C1 segment of cervical spinal cord (tissue), 14 donors: Measurements from ENCODE around the gene LY6G5B.
"Not testable (repeated sequence)": the region's sequence is repeated elsewhere in the genome, so short reads cannot be mapped to it uniquely, and the experiment has no call there.

Experiments used
- DNase-seq, 14 donors: peaks; one replicate each; lab custom pipeline; 2025; lab: John Stamatoyannopoulos, UW

LY6G5B gene

DNA sequence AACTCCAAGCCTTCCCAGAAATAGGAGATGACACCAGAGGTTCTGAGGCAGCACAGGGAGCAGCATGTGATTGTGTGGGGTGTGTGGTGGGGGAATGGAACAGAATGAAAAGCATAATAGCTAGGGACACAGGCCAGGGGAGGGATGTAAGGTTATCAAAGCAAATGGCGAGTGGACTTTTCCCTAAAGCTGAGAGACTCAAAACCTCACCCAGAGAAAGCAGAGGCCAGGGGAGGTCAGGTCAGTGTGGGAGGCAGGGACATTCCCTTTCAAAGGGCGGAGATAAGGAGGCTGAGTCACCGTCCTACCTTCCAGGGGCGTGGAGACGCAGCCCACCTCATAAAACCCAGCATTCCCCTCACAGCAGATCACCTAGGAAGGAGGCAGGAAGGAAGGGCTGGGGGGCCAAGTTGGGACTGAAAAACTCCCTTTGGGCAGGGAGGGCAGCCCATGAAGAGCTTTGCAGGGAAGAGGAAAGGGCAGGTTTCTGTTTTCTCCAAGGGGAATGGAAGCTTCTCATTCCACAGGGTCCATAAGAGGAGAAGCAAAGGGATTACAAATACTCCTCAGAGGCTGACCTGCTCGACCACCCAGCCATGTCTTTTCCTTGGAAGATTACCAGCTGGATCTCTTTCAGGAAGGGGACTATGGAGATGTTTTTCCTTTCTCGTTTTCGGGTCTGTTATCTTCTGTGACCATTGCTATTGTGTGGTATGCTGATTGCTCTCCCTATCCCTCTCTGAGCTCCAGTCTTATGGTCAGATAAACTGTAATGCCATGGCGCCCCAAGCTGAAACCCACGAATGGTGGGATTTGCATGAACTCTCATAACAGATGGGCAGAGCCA lies 20.7 kb downstream of the LY6G5B start:
- DNase-seq, result peak in 3 of 14 donors; percentile 3 to 21 (median 8)

DNA sequence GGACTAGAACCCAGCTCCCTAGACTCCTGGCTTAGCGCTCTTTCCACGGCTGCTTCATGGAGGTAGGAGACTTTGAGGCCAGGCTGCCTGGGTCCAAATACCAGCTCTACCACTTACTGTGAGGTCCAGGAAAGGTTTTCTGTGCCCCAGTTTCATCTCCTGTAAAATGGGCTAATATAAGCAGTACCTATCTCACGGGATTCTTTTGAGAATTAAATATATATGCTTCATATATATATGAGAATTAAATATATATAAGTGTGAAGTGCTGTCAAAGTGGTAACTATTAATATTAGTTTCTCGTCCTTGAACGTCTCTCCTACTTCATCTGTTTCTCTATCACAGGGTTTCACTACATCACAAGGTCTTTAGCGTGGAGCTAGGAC lies 21.3 kb downstream of the LY6G5B start:
- DNase-seq, result no peak

DNA sequence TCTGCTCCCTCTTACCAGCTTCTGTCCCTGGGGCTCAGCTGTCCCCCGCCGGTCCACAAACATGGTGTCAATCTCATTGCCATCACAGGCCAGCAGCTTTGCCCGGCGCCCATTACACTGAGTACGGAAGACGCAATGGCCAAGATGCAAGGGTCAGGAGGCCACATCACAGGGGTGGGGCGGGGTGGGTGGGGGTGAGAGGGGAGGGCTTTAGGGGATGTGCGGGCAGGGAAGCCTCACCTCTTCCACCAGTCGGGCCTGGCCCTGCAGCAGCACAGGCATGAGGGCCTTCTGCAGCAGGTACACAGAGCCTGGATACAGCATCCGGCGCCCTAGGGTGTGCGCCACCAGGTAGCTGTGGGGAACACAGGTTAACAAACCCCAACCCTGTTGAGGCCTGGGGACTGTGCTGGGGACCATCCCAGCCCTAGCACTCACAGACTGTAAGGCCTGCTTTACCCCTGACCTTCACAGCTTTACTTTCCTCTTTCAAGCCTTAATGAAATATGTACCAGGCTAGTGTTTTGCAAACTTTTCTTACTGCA lies 21.9 kb downstream of the LY6G5B start:
- DNase-seq, result no peak

DNA sequence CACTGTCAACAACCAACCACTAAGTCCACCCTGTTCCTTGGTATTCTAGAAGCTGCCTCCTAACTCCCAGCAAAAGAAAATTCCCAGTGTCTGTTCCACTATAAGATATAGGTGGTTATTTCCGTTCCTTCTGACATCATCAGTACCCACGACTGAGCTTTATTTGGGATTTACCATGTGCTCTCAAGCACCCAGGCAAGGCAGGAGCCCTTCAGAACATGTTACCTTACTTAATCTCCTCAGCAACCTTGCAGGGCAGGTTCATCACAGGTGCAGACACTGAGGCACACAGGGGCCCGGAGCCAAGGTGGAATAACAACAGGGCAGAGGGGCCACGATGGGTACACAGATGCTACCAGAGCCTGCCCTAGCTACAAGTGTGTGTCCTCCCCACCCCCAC lies 22.6 kb downstream of the LY6G5B start:
- no peak for DNase-seq

DNA sequence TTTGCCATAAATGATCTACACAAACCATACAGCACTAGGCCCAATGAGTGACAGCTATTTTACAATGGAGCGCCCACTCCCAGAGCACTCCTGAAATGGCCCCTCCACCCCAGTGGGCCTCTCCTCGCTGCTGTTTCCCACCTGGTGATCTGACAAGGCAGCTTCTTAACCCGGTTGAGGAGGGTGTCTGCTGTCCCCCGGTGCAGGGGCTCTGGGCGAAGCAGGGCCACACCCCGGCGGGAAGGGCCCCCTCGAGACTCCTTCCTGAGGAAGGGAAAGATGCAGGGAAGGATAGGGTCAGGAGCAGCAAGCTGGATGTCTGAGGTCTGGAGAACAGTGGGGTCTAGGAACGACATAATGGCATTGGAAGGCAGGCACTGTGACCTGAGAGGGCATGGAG lies 23.1 kb downstream of the LY6G5B start:
- no peak for DNase-seq

DNA sequence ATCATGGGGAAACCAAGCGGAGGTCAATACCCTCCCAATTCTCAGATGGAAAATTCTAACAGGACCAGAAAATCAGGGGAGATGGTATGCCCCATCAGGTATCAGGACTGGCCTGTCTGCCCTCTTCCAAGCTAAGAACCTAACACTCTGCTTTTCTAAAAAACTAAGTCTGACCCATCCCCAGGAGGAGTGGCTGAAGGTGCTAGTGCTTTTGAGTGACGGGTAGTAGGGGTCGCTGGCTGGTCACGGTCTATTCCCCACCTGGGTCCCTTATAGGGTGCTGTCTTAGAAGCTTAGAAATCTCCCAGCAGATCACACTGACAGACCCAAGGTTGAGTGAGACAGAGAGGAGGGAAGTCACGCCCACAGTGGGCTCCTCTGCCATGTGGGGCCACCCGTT lies 23.8 kb downstream of the LY6G5B start:
- no peak for DNase-seq

DNA sequence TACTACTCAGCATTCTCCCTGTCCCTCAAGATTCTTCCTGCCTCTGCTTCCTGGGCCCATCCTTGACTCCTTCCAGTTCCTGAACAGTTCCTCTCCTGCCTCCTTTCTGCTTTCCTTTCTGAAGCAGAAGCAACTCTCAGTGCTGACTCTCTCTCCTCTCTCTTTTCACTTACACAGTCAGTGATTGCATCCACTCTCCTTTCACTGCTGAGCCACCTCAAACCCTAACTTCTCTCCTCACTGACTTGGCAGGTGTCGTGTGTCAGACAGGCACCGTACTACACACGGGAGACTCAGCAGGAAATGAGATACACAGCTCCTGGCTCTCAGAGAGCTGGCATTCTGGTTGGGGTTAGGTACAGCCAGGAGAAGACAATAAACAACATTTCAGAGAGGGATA lies 27.8 kb downstream of the LY6G5B start:
- DNase-seq, result no peak

DNA sequence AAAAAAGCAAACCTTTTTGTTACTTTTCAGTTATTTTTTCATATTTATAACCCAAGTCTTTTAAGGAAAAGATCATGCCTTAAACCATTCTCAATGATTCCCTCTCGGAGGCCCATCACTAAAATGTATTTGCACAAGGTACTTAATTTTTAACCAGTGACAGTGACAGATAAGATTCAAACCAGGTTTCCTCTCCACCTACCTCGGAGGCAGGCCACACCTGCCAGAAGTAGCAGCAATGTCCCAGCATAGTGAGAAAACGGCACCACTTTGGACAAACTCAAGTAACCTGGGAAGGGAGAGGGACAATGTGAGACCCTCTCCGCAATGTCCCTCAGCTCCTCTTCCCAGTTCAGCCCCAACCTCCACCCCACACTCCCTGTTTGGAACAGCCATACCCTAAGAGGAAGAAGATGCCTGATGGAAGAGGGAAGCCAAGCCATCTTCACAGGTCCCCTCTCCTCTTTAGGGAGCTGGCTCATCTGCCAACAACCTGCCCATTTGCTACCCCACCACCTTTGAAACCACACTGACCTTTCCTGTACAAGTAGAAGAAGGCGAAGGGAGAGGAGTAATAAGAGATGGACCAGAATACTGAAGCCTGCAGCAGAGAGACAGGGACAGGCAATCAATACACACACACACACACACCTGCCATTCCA lies 31.1 kb downstream of the LY6G5B start:
- DNase-seq, result no peak

DNA sequence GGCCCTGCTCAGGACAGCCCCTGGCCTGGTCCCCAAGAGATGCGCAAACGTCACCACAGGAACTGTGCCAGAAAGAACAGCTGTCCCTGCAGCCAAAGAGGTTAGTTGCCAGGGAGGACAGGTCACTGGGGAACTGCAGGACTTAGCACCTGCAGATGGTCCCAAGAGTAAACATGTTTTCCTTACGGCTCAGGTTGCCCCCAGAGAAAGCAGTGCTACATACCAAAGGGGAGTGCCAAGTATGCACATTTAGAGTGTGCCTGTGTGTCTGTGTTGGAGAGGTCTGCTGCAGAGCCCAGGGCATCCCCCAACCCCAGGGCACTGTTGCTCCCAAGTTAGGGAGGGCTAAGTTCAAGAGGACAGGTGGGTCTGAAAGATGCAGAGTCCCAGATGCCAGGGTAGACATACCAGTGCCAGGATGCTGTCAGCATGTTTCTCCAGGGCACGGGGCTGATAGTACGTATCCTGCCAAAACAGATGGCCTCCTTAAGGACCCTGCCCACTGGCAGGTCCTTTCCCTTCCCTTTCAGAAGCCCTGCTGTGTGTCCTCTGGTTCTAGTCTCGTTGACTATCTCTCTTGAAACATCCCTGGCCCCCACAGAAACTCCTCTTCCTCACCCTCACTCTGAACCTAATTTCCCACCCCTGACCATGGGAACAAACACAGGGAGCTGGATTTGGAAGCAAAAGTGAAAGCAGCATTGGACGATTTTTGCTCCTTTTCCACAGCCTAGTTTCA lies 32.1 kb downstream of the LY6G5B start:
- peak in 1 of 14 donors; percentile 12 for DNase-seq

DNA sequence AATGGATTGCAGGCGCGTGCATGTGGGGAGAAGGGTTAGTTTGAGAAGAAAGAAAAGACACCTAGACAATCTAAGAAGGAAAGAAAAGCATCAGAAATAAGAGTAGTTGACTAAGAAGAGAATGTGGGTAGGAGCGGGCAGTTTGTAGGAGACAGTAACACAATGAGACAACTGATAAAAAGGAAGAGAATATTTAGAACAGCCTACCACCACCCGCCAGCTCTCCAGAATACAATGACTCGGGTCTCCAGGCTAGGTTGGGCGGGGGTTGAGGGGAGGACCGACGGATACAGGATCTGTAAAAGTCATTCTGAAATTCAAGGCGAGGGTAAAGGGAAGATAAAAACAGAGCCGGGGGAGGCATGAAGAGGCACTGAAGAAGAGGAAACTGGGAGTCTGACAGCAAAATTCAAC lies 32.6 kb downstream of the LY6G5B start:
- no peak for DNase-seq

DNA sequence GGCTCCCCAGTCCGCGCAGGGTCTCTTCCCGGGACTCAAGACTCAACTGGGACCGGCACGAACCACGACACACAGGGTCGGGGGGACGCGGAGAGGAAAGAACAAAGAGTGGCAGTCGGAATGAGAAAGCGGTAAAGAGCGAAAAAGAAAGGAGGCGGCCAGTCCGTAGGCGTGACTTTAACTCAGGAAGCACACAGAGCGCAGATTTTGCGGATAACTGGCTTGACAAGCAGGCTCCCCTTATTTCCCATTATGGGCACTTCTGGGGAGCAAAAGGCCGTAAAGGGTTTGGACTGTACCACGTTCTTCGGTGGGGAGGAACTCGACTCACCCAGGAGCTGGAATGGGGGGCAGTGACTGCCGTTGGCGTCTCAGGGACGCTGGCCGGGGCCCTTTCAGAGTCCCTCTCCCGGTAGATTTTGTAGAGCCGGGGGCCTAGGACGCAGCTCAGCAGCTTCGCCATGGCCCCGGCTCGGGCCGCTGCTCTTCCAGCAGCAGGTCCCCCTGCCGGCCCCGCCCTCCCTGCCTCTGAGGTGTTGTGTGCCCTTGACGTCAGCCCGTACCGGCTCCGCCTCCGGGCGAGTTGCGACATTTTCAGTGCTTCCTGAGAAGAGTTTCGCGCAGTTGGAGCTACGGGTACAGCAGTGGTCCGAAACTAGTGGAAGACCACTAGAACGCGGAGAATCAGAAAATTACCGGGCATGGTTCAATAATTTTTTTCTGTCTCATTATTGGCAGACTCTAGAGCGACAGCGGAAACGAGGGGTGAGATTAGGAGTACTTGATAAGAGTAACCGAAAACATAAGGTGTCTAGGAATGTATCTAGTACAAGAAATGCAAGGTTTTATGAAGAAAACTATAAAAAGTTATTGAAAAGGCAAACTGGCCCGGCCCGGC lies 33.3 kb downstream of the LY6G5B start, which contains the start of gene ABHD16A:
Gene ABHD16A, minus strand, starts transcription at position 506 of the 898 bp plus-strand sequence. Its CDS starts 43 bp downstream, at position 463.
- peak; percentile 79 to 99 (median 94) for DNase-seq

DNA sequence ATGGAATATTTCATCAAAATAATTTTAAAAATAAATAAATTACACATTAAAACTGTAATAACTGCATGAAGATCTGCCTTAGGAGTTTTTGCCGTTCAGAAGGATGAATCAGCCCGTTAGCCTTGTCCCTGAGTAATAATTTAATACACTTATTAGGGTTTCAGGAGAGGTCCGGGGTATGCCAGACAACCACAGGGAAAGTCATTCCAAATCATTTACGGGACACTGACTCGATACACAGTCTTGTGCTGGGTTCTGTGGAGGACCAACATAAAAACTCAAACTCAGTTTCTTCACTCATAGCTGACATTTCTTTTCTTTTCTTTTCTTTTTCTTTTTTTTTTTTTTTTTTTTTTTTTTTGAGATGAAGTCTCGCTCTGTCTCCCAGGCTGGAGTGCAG lies 36.2 kb downstream of the LY6G5B start:
- no peak for DNase-seq

GRCh38 chr6:31706599-31706998 lies 36.8 kb downstream of the LY6G5B start, which contains the start of gene LY6G6F:
LY6G6F (plus strand) TSS chr6:31706866; CDS start chr6:31706907, 41 bp downstream.
- no peak for DNase-seq

DNA sequence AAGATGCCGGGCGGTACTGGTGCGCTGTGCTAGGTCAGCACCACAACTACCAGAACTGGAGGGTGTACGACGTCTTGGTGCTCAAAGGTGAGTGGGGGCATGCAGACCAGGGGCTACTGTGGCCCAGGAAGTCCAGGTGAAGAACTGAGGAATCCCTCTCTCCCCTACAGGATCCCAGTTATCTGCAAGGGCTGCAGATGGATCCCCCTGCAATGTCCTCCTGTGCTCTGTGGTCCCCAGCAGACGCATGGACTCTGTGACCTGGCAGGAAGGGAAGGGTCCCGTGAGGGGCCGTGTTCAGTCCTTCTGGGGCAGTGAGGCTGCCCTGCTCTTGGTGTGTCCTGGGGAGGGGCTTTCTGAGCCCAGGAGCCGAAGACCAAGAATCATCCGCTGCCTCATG lies 37.9 kb downstream of the LY6G5B start:
- no peak for DNase-seq

- no peak for DNase-seq
Observed at GRCh38 chr6:31708224-31708623, 38.4 kb downstream of the LY6G5B start.

- DNase-seq, result not testable (repeated sequence)
Observed at GRCh38 chr6:31709157-31709556, 39.4 kb downstream of the LY6G5B start.

GRCh38 chr6:31710523-31711219 lies 40.9 kb downstream of the LY6G5B start:
- no peak for DNase-seq

GRCh38 chr6:31711233-31711632 lies 41.5 kb downstream of the LY6G5B start:
- DNase-seq, result no peak

GRCh38 chr6:31712296-31712695 lies 42.5 kb downstream of the LY6G5B start:
- DNase-seq, result no peak

DNA sequence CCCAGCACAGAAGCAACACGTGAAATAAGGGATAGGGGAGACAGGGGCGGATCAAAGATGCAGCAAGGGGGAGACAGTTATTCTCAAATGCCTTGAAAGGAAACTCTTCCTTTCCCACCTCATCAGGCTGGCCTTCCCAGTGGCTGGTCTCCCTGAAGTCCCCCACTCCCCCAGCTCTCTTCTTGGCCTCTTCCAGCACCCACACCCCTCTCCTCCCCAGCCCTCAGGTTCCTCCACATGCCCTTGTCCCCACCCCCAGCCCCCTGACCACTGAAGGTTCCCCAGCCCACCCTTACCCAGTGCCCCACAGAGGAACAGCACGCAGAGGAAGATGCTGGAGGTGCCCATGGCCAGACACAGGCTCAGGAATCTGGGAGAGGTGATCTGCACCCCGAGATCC lies 43.7 kb downstream of the LY6G5B start:
- no peak for DNase-seq
